ENCODE measurements around the gene GGCX.

DNA sequence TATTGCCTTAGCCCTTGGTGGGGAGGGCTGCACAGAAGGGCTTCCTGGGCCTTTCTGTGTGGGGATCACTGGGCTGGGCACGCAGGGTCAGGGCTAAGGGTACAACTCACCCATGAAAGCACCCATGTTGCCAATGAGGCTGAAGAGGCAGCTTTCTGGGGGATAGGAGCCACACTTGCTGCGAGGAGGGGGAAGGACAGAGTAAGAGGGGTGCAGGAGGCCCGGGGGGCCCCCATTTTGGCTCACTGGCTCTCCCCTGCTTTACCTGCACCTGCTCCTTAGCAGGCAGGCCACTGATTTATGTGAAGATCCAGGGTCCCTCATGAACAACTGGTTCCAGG is 38.9 kb upstream of the GGCX start:
- TF ChIP-seq, protein P1, sequence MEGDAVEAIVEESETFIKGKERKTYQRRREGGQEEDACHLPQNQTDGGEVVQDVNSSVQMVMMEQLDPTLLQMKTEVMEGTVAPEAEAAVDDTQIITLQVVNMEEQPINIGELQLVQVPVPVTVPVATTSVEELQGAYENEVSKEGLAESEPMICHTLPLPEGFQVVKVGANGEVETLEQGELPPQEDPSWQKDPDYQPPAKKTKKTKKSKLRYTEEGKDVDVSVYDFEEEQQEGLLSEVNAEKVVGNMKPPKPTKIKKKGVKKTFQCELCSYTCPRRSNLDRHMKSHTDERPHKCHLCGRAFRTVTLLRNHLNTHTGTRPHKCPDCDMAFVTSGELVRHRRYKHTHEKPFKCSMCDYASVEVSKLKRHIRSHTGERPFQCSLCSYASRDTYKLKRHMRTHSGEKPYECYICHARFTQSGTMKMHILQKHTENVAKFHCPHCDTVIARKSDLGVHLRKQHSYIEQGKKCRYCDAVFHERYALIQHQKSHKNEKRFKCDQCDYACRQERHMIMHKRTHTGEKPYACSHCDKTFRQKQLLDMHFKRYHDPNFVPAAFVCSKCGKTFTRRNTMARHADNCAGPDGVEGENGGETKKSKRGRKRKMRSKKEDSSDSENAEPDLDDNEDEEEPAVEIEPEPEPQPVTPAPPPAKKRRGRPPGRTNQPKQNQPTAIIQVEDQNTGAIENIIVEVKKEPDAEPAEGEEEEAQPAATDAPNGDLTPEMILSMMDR (IDR thresholded peaks at IDR 0.05; ENCODE audit: insufficient read depth, low read length), result no peak
- no peak for TF ChIP-seq POLR2AphosphoS5 (IDR thresholded peaks at IDR 0.05; ENCODE audit: low read depth)

Data from HL-60 (cell line).